ENCODE measurements around the gene YPEL4. TPM values are rescaled to one million over a fixed set of nuclear protein-coding genes. Genes with fewer than 3 reads are reported as not detected.

The YPEL4 gene
- total RNA-seq, 1 experiment from 2014 or later, result 0.28 TPM

- peaks cover 12% of the 10 kb centered on the region for H3K36me3 Mint-ChIP-seq (ENCODE audit: insufficient read depth, unreplicated experiment)
- no peak for DNase-seq
- TF ChIP-seq, protein P1, sequence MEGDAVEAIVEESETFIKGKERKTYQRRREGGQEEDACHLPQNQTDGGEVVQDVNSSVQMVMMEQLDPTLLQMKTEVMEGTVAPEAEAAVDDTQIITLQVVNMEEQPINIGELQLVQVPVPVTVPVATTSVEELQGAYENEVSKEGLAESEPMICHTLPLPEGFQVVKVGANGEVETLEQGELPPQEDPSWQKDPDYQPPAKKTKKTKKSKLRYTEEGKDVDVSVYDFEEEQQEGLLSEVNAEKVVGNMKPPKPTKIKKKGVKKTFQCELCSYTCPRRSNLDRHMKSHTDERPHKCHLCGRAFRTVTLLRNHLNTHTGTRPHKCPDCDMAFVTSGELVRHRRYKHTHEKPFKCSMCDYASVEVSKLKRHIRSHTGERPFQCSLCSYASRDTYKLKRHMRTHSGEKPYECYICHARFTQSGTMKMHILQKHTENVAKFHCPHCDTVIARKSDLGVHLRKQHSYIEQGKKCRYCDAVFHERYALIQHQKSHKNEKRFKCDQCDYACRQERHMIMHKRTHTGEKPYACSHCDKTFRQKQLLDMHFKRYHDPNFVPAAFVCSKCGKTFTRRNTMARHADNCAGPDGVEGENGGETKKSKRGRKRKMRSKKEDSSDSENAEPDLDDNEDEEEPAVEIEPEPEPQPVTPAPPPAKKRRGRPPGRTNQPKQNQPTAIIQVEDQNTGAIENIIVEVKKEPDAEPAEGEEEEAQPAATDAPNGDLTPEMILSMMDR (IDR thresholded peaks at IDR 0.05; ENCODE audit: unreplicated experiment), result no peak
- intact Hi-C loops (cut with micrococcal nuclease; ENCODE audit: unreplicated experiment), result no loop called here
- H3K9me3 Mint-ChIP-seq (ENCODE audit: low read depth, unreplicated experiment), result no peaks in the 10 kb centered on the region
- CTCF ChIA-PET, result interaction anchor here (0.6 to 1.2 kb wide), 4 partner anchors 43 to 190 kb away, joined by 3 to 7 read pairs (median 4); no protein-coding TSS in a partner anchor
- no peak overlapping the region for H3K27ac Mint-ChIP-seq (ENCODE audit: unreplicated experiment)
- BruUV-seq (replicated peaks), result no TSS peak
- no peaks in the 10 kb centered on the region for H3K4me1 Mint-ChIP-seq (ENCODE audit: low read depth, unreplicated experiment)
- H3K4me3 Mint-ChIP-seq (ENCODE audit: low read depth, unreplicated experiment), result peak overlapping the region; percentile 74
- peaks cover 38% of the 10 kb centered on the region for H3K27me3 Mint-ChIP-seq (ENCODE audit: unreplicated experiment)
Observed at GRCh38 chr11:57638811-57639320, 10.8 kb downstream of the YPEL4 start.

- H3K4me1 Mint-ChIP-seq (ENCODE audit: low read depth, unreplicated experiment), result no peaks in the 10 kb centered on the region
- DNase-seq, result peak; percentile 41
- BruUV-seq (replicated peaks), result no TSS peak
- peaks cover 37% of the 10 kb centered on the region for H3K27me3 Mint-ChIP-seq (ENCODE audit: unreplicated experiment)
- CTCF ChIA-PET, result interaction anchor here (0.6 to 1.2 kb wide), 2 partner anchors 145 to 179 kb away, joined by 3 to 7 read pairs; no protein-coding TSS in a partner anchor
- peak overlapping the region; percentile 85 for H3K27ac Mint-ChIP-seq (ENCODE audit: unreplicated experiment)
- H3K4me3 Mint-ChIP-seq (ENCODE audit: low read depth, unreplicated experiment), result peak overlapping the region; percentile 74
- intact Hi-C loops (cut with micrococcal nuclease; ENCODE audit: unreplicated experiment), result no loop called here
- TF ChIP-seq, protein P1 (IDR thresholded peaks at IDR 0.05; ENCODE audit: unreplicated experiment), result no peak
- no peaks in the 10 kb centered on the region for H3K9me3 Mint-ChIP-seq (ENCODE audit: low read depth, unreplicated experiment)
- H3K36me3 Mint-ChIP-seq (ENCODE audit: insufficient read depth, unreplicated experiment), result peaks cover 12% of the 10 kb centered on the region
Observed at GRCh38 chr11:57638005-57638781, 11.5 kb downstream of the YPEL4 start.

DNA sequence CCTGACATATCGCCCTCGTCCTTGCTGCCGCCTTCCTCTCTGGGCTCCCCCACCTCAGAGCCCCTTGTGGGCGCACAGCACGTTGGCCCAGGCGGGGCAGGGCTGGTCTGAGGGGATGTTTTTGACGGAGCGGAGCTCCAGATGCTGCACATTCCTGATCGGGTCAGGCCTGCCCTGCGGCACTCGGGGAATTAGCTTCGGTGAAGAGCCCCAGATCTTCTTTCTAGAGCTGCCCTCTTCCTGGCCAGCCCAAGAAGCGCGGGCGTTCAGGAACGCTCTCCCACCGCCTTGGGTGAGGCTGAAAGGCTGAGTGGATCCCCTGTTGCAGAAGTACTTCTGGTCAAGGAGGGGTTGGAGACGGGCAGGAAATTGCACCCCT is 12.1 kb downstream of the YPEL4 start:
- Mint-ChIP-seq H3K4me3 (ENCODE audit: low read depth, unreplicated experiment) (peak overlapping the region; percentile 74), H3K9me3 (ENCODE audit: low read depth, unreplicated experiment) (no peaks in the 10 kb centered on the region), H3K27ac (ENCODE audit: unreplicated experiment) (peak overlapping the region; percentile 85), H3K4me1 (ENCODE audit: low read depth, unreplicated experiment) (no peaks in the 10 kb centered on the region), H3K36me3 (ENCODE audit: insufficient read depth, unreplicated experiment) (peaks cover 12% of the 10 kb centered on the region), H3K27me3 (ENCODE audit: unreplicated experiment) (peaks cover 36% of the 10 kb centered on the region)
- CTCF ChIA-PET, result no interaction called here
- TF ChIP-seq, protein P1 (IDR thresholded peaks at IDR 0.05; ENCODE audit: unreplicated experiment), result no peak
- intact Hi-C loops (cut with micrococcal nuclease; ENCODE audit: unreplicated experiment), result no loop called here
- no peak for DNase-seq
- no TSS peak for BruUV-seq (replicated peaks)

GRCh38 chr11:57635246-57635645 is 14.5 kb downstream of the YPEL4 start:
- no peaks in the 10 kb centered on the region for H3K4me1 Mint-ChIP-seq (ENCODE audit: low read depth, unreplicated experiment)
- H3K9me3 Mint-ChIP-seq (ENCODE audit: low read depth, unreplicated experiment), result no peaks in the 10 kb centered on the region
- BruUV-seq (replicated peaks), result no TSS peak
- intact Hi-C loops (cut with micrococcal nuclease; ENCODE audit: unreplicated experiment), result no loop called here
- CTCF ChIA-PET, result no interaction called here
- no peak overlapping the region for H3K27ac Mint-ChIP-seq (ENCODE audit: unreplicated experiment)
- peaks cover 12% of the 10 kb centered on the region for H3K36me3 Mint-ChIP-seq (ENCODE audit: insufficient read depth, unreplicated experiment)
- TF ChIP-seq, protein P1 (IDR thresholded peaks at IDR 0.05; ENCODE audit: unreplicated experiment), result no peak
- peaks cover 58% of the 10 kb centered on the region for H3K27me3 Mint-ChIP-seq (ENCODE audit: unreplicated experiment)
- no peak overlapping the region for H3K4me3 Mint-ChIP-seq (ENCODE audit: low read depth, unreplicated experiment)
- DNase-seq, result no peak
